Rectal smooth muscle tissue (tissue), 1 donor: ENCODE data around the gene S100A1.
"Not testable (repeated sequence)": the region's sequence is repeated elsewhere in the genome, so short reads cannot be mapped to it uniquely, and the experiment has no call there.

Experiments used
- H3K27ac ChIP-seq: one replicate; pipeline ENCODE4 v1.7.0; 2013; ENCODE audit warnings: low read depth, low read length, inconsistent platforms
- H3K27me3 ChIP-seq: one replicate; pipeline ENCODE4 v1.7.0; 2013; ENCODE audit warnings: low read length; ENCODE audit not compliant: control insufficient read depth, insufficient read depth
- H3K36me3 ChIP-seq: one replicate; pipeline ENCODE4 v1.7.0; 2013; ENCODE audit warnings: low read length; ENCODE audit not compliant: control insufficient read depth, insufficient read depth
- H3K4me1 ChIP-seq: one replicate; pipeline ENCODE4 v1.7.0; 2013; ENCODE audit warnings: low read length; ENCODE audit not compliant: control insufficient read depth, insufficient read depth
- H3K4me3 ChIP-seq: one replicate; pipeline ENCODE4 v1.7.0; 2013; ENCODE audit warnings: low read length
- H3K9ac ChIP-seq: one replicate; pipeline ENCODE4 v1.7.0; 2013; ENCODE audit warnings: low read length

Gene S100A1

DNA sequence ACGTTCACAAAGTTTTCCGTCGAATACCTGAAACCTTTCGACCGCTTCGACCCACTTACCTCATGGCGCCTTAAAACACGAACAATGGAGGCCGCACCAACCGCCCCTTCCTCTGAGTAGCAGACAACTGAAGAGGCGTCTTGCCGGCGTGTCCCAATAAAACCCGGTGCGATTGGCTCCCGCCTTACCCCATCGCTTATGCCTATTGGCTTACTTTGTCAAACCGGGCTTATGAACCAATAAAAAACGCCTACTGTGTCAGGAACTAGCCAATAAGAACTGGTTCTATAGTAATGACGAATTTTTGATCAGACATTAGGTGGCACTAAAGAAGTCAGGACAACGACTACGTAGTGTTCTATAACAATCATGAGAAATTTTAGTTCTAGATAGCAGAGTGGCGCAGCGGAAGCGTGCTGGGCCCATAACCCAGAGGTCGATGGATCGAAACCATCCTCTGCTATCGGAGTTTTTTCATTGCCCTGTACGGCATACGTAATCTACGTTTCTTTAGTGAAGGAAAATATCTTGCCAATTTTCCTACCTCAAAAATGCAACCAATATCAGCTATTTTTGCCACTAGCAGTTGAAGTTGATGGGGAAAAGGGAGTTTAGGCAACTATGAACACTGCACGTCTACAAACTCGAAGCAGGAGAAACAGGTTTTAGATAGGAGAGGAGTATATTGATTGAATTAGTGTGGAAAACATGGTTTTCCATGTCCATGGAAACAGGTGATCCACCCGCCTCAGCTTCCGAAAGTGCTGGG lies 42.8 kb downstream of the S100A1 start, which contains the start of gene ILF2:
TSS of gene ILF2 (minus strand) at position 135 of the 769 bp plus-strand sequence. CDS start at position 64, 71 bp downstream.
- peak within 1 kb of the TSS; percentile 82 for H3K9ac ChIP-seq
- H3K27me3 ChIP-seq: no peaks in the 10 kb centered on the region
- H3K4me1 ChIP-seq: peaks cover 8% of the 10 kb centered on the region
- peak within 1 kb of the TSS; percentile 95 for H3K4me3 ChIP-seq
- H3K27ac ChIP-seq: peak within 1 kb of the TSS; percentile 84
- peaks cover 15% of the 10 kb centered on the region for H3K36me3 ChIP-seq

DNA sequence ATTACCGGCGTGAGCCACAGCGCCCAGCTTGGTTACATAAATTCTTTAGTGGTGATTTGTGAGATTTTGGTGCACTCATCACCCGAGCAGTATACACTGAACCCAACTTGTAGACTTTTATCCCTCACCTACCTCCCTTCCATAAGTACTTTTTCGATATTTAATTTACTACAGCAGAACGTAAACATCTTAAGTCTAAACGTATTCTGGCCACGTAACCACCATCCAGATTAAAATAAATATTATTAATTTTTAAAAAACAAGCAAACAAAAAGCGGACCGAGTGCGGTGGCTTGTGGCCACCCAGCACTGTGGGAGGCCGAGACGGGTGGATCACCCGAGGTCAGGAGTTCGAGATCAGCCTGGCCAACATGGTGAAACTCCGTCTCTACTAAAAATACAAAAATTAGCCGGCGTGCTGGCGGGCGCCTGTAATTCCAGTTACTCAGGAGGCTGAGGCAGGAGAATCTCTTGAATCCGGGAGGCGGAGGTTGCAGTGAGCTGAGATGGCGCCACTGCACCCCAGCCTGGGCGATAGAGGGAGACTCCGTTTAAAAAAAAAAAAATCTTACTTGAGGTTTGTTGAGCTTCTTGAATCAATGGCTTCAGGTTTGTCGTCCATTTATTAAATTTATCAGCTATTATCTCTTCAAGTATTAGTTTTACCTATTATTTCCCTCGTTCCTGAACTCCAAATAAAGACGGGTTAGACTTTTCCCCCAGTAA lies 43.6 kb downstream of the S100A1 start:
- H3K4me3 ChIP-seq: peak overlapping the region; percentile 66

DNA sequence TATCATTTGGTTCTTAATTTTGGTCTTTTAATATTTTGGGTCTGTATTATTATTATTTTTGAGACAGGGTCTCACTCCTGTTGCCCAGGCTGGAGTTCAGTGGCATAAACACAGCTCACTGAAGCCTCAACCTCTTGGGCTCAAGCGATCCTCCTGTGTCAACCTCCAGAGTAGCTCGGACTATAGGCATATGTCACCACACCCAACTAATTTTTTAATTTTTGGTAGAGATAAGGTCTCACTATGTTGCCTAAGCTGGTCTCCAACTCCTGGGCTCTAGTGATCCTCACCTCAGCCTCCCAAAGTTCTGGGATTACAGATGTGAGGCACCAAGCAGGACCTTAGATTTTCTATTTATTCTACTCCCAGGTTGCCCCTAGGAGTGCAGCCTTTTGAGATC lies 45.3 kb downstream of the S100A1 start:
- Histone ChIP-seq H3K27ac (no peak overlapping the region), H3K4me1 (peaks cover 15% of the 10 kb centered on the region), H3K36me3 (no peaks in the 10 kb centered on the region), H3K4me3 (no peak overlapping the region), H3K9ac (no peak overlapping the region), H3K27me3 (peaks cover 5% of the 10 kb centered on the region)

More for the DNA sequence above, 43.6 kb downstream of the S100A1 start:
- H3K36me3 ChIP-seq, H3K4me1 ChIP-seq, H3K27me3 ChIP-seq, H3K9ac ChIP-seq: not testable (repeated sequence)
- H3K27ac ChIP-seq: peak overlapping the region; percentile 77

DNA sequence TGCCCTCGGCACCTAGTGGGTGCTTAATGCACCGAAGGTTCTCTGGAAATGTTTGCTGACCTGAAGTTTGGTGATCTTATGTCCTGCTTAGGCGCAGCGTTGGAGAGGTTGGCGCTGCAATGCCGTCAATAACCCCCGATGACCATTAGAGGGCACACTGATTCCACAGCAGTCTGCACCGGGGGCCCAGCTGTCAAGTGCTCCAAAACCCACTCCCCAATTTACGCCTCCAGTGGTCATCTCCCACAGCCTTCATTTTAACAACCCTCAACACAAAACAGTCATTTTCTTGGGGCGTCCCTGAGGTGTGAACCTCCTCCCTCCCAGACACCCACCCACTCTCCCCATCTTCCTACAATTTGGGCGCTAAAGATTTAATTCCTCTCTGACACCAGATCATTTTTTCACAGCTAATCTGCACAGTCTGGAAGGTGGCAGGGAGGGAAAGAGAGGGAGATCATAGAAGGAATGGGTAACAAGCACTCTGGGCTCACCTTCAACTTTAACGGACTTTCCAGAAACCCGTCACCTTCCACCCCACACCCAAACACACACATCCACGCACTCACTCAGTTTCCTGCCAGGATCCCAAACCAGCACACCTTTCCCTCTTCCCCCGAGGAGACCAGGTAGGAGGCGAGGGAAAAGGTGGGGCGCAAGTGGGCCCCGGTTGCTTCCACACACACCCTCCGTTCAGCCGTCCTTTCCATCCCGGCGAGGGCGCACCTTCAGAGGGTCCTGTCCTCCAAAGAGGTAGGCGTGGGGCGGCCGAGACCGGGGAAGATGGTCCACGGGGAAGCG lies 49.7 kb downstream of the S100A1 start:
- peak overlapping the region; percentile 66 for H3K4me3 ChIP-seq
- H3K9ac ChIP-seq: peak overlapping the region; percentile 21
- H3K27ac ChIP-seq: no peak overlapping the region

DNA sequence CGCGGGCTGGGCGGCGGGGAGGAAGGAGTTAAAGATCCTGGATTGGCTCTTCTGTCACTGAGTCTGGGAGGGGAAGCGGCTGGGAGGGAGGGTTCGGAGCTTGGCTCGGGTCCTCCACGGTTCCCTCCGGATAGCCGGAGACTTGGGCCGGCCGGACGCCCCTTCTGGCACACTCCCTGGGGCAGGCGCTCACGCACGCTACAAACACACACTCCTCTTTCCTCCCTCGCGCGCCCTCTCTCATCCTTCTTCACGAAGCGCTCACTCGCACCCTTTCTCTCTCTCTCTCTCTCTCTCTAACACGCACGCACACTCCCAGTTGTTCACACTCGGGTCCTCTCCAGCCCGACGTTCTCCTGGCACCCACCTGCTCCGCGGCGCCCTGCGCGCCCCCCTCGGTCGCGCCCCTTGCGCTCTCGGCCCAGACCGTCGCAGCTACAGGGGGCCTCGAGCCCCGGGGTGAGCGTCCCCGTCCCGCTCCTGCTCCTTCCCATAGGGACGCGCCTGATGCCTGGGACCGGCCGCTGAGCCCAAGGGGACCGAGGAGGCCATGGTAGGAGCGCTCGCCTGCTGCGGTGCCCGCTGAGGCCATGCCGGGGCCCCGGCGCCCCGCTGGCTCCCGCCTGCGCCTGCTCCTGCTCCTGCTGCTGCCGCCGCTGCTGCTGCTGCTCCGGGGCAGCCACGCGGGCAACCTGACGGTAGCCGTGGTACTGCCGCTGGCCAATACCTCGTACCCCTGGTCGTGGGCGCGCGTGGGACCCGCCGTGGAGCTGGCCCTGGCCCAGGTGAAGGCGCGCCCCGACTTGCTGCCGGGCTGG lies 50.5 kb downstream of the S100A1 start, which contains the start of gene NPR1:
TSS of gene NPR1 (plus strand) at position 170 of the 818 bp plus-strand sequence. CDS start at position 591, 421 bp downstream.
- H3K27me3 ChIP-seq: peaks cover 11% of the 10 kb centered on the region
- peak within 1 kb of the TSS; percentile 21 for H3K9ac ChIP-seq
- no peaks in the 10 kb centered on the region for H3K36me3 ChIP-seq
- H3K4me1 ChIP-seq: peaks cover 7% of the 10 kb centered on the region
- peak within 1 kb of the TSS; percentile 8 for H3K27ac ChIP-seq
- peak within 1 kb of the TSS; percentile 66 for H3K4me3 ChIP-seq

More for the DNA sequence above, 49.7 kb downstream of the S100A1 start:
- H3K27me3 ChIP-seq: peaks cover 11% of the 10 kb centered on the region
- peaks cover 7% of the 10 kb centered on the region for H3K4me1 ChIP-seq
- H3K36me3 ChIP-seq: no peaks in the 10 kb centered on the region

DNA sequence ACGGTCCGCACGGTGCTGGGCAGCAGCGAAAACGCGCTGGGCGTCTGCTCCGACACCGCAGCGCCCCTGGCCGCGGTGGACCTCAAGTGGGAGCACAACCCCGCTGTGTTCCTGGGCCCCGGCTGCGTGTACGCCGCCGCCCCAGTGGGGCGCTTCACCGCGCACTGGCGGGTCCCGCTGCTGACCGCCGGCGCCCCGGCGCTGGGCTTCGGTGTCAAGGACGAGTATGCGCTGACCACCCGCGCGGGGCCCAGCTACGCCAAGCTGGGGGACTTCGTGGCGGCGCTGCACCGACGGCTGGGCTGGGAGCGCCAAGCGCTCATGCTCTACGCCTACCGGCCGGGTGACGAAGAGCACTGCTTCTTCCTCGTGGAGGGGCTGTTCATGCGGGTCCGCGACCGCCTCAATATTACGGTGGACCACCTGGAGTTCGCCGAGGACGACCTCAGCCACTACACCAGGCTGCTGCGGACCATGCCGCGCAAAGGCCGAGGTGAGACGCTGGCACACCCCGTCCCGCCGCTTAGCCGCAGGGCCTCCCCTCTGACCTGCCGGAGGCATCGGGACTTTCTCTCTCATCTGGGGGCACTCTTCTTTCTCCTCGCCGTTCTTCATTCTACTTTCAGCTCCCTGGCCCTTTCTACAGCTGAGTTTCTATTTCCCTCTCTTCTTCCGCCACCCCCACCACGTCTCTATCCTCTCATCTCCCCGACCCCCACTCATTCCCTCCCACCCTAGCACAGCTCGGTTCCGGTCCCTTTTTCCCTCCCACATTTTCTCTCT lies 51.3 kb downstream of the S100A1 start:
- H3K9ac ChIP-seq: no peak overlapping the region

DNA sequence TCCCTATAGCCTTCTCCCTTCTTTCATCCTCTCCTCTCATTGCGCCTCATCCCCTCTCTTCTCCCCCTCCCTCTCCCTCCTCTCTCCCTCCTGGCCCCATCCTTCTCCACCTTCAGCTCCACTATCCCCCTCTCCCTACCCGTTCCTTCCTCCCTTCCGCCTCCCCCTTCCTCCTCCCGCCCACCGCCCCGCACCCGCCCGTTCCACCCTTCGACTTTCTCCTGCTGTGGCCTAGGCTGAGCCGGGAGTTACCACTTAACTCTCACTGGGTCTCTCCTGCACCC lies 51.8 kb downstream of the S100A1 start:
- no peaks in the 10 kb centered on the region for H3K36me3 ChIP-seq
- H3K4me1 ChIP-seq: peaks cover 7% of the 10 kb centered on the region
- H3K9ac ChIP-seq: no peak overlapping the region
- H3K27ac ChIP-seq: no peak overlapping the region
- peak overlapping the region; percentile 66 for H3K4me3 ChIP-seq
- H3K27me3 ChIP-seq: peaks cover 11% of the 10 kb centered on the region

More for the DNA sequence above, 51.3 kb downstream of the S100A1 start:
- no peaks in the 10 kb centered on the region for H3K36me3 ChIP-seq
- H3K27ac ChIP-seq: peak overlapping the region; percentile 8
- peaks cover 11% of the 10 kb centered on the region for H3K27me3 ChIP-seq
- peaks cover 7% of the 10 kb centered on the region for H3K4me1 ChIP-seq
- H3K4me3 ChIP-seq: peak overlapping the region; percentile 66
